Activated CD4-positive, alpha-beta T cell treated with anti-CD3 and anti-CD28 coated beads, Interleukin-2, amount 50 U/mL, for 24 hours (primary cell): ENCODE results near the gene ITGBL1.
A peak's percentile ranks its signal among the peaks of the same experiment; 100 is the strongest.
"Not testable (repeated sequence)": the region's sequence is repeated elsewhere in the genome, so short reads cannot be mapped to it uniquely, and the experiment has no call there.

Experiments
- DNase-seq, 2 donors: peaks; one replicate each; pipeline ENCODE4 v3.0.0-alpha.2; 2020; ENCODE audit warnings: low read depth in 1 of 2, low spot score in 1 of 2

The ITGBL1 gene

DNA sequence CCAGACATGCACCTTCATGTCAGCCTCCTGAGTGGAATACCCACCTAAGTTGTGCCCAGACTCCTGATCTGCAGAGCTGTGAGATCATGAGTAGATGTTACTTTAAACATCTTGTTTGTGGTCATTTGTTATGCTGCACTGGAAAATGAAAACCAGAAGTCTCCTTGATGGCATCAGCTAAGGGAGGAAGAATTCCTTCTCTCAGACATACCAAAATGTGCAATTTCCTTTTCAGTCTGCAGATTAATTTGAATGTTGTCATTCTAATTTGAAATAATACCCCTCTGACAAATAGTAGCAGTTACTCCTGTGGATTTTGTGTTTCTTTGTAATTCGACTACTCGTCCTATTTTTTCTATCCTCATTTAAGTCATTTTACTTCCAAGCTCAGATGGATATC lies 59.3 kb downstream of the ITGBL1 start:
- DNase-seq = no peak

DNA sequence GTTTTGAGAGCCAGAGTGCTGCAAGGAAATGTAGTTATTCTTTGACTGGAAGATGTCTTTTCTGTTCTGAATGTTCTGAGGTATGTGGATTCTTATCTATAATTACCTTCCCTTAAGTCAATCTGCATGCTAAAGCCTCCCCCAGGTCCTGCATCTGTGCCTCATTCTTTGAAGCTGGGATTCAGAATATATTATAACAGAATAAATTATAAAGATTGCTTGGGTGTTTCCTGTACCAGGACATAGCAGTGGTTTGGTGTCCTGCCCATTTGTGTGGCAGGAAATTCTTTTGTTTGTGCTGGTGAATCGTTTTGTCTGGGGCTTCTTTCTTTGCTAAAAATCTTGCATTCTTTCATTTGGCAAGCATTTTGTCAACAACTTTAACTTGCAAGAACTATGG lies 60.2 kb downstream of the ITGBL1 start:
- DNase-seq = no peak

DNA sequence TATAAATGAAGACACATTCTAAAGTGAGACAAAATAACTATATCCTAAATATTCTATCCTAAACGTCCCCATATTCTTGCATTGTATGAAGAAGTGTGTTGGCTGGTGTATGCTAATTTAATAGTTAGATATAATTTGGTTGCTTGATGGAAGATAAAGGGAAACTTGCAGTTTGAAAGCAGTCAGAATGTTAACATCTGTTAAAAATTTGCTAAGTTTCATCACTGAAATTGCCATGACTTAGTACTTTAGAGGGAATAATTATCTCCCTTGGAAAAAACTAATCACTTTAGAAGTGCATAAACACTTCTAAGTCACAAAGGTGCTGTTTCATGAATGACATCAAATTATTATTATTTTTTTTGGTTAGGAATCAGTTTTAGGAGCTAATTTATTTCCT lies 61.6 kb downstream of the ITGBL1 start:
- no peak for DNase-seq

DNA sequence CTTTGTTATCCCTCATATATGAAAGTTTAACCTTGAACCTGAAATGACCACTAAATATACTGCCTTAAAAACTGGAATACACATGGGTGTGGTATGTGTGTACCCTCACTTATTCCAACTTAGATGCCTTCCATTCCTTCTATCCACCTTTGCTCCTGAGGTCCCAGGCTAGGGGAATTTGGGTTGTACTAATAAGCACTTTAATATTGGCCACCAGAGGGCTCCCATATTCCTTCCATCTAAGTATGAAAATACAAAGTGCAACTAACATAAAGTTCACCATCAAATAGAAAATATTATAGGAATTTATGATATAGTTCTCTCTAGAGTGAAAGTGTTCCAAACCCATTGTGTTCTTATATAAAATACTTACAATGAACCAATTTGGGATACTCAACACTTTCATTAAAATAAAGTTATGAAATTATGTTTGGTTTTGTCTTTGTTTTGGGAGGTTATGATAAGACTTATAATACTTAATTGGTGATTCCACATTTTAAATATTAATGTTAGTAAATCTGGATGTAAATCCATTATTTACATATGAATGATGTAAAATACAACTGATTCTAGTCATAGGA lies 62.3 kb downstream of the ITGBL1 start:
- peak in 1 of 2 donors; percentile 10 for DNase-seq

DNA sequence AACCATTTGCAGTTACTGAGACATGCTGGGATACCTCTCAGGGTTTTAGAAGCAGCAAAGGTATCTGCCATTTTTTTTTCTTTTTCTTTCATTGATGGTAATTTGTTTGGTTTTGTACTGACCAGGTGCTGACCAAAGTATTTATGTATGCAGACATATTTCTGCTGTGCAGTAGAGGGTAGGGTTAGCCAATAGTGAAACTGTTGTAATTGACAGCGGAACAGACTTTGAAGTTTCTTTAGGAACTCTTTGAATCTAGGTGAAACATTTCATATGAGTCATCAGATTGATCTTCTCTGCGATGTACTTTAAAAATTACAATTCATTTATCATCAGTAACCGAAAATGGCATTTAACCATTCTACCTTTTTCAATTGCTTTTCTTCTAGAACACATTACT lies 63.0 kb downstream of the ITGBL1 start:
- DNase-seq = no peak

DNA sequence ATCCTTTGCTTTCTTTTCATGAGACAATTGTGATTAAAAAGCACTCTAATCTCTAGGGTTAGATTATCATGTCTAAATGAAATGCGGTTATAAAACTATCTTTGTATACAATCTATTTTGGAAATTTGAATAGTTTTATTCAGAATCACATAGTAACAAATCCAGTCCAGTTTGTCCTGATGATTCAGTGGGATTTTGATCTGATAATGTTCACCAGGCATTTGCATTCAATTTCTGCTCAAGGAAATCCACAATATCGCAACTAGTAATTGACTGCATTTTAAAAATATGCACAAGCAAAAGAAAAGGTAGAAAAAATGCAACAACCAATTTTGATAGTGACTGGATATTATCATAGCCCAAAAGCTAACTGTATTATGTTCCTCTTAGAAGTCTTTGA lies 63.8 kb downstream of the ITGBL1 start:
- no peak for DNase-seq

DNA sequence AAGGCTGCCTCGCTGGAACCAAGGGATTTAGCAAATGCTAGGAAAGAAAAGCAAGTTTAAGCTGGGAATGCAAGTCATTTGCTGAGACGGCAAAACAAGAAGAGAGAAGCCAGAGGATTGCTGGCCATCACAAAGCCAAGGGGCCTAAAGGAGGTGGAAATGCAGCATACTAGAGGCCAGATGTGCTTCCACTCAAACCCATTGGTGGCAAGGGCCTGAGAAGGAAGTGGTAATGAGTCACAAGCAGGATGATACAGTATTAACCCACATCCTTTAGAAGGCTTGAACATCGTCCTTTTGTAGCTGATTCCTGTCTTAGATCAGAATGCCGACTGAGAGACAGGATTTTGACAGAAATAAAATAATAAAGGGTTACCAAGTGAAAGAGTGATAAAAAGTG lies 68.2 kb downstream of the ITGBL1 start:
- no peak for DNase-seq

DNA sequence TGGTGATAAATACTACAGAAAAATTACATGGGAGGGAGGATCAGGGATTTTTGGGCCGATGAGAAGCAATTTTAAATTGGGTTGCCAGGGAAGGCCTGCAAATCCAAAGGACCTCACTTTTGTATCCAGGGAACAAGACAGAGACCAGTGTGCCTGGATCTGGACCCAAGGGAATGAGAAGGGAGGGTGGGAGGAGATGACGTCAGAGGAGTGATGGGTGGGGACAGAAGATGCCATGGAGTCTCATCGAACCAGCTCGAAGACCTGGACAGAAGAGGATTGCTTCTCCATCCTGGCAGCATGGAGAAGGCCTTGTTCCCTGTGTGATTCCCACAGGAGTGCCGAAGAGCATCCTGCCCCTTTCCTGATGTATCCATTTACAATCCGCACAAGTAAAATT lies 68.9 kb downstream of the ITGBL1 start:
- no peak for DNase-seq

DNA sequence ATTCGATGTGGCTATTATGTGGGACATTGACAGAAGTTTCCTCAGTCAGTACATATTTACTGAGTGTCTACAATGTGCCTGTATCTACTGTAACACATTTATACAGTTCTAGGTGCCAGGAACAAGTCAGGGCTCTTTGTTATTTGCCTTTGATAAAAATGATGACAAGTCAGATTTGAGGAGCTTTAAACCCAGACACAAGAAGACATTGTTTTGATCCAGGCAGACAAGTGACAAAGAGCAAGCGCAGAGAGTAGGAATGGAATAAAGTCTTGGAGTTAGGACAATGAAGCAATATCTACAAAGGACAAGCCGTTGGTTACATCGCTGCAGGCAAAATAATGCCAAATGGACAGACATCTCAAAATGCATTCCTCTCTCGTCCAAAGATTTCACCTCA lies 70.1 kb downstream of the ITGBL1 start:
- DNase-seq = no peak

DNA sequence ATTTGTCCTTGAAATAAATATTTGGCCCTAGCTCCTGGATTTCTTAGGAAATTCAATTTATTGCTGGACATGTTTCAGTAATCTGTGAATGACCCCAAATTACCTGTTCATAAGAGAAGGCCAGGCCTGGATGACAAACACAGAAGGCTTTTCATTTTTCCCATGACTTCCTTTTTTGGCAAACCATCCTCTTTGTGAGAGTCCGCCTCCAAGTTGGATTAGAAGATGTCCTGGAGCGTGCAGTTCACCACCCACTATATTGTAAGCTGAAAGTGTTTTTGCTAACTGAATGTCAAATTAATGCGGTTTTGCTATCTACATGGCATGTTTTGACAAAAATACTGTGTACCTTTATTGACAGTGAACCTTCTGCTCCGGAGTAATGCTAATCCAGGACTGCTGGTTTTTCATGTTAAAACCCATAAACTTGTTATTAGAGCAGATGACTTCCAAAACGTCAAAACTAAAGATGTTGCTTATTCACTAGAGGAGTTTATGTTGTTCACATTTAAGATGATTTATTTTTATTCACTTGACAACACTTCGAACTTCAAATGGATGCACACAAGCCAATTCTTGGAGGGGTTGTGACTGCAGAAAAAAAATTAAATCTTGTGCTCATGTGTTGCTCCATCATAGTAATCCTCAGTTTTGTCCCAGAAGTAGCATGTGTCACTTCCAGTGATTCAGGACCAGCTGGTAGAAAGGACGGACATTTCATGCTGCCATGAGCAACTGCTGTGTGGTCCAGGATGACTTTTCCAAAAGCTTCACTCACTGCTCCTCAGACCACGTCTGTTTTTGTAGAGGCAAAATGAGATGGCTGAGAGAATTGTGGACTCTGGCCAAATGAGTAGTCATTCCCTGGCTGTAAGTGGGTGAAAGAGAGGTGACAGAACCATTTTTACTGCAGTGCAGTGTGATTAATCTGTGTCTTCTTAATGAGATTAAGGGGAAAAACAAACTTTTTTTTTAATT lies 71.0 kb downstream of the ITGBL1 start:
- no peak for DNase-seq

DNA sequence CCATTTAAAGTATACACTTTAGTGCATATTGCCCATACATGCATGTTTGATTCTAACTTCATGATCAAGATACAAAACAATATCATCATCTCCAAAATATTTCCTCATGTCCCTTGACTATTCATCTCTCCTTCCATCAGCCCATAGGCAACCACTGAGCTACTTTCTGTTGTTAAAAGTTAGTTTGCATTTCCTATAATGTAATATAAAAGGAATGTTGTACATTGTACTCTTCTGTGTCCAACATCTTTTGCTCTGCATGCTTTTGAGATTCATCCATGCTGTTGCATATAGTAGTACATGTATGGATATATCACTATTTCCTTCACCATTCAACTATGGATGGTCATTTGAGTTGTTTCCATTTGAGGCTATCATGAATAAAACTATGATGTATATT lies 74.7 kb downstream of the ITGBL1 start:
- no peak for DNase-seq

DNA sequence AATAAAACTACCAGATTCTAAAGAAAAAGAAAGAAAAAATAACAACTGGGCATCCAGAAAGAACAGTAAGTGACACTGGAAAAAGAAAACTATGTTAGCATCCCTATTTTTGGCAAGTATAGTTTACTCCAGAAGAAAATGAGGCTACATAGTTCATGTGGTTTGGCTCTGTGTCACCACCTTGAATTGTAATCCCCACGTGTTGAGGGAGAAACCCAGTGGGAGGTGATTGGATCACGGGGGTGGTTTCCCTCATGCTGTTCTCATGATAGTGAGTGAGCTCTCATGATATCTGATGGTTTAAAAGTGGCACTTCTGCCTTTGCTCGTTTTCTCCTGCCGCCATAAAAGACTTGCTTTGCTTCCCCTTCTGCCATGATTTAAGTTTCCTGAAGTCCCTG lies 76.9 kb downstream of the ITGBL1 start:
- peak in 1 of 2 donors; percentile 2 for DNase-seq

DNA sequence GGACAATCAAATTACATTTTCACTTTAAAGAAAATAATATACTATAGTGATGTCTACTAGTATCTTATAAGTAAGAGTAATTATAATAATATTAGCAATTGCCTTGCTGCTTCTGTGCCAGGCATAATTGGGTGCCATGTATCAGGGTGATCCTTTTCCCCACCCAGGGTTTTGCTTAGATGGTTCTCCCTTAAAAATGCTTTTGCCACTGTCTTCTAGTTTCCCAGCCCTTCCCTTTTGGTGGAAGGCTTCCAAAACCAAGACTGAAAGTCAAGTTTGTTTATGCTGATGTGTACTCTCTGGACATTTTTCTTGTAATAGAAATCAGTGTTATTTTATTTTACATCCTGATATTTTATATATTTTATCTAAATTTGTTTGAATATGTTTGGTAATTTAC lies 77.8 kb downstream of the ITGBL1 start:
- no peak for DNase-seq

DNA sequence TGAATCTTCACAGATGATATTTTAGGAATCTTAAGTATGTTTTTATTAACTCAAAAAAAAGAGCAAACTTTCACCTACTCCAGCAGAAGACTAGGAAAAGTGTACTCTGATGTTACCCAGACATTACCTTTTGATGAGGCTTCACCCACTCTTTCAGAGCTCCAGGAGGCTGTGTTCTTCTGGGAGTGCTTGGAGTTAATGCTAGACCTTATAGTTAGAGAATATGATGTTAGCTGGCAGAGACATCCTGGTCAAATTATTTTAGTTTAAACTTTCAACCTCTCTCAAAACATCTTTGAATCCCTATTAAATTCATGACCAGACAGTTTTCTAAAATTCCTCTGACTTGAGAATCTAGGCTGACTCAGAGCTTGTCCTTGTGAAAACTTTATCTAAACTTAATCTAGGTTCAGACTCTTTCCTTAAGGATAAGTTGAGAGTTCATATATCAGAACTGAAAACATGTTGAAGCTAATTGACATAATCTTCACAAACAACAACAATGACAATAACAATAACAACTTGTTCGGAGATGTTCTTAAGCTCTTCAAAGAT lies 82.8 kb downstream of the ITGBL1 start:
- no peak for DNase-seq

DNA sequence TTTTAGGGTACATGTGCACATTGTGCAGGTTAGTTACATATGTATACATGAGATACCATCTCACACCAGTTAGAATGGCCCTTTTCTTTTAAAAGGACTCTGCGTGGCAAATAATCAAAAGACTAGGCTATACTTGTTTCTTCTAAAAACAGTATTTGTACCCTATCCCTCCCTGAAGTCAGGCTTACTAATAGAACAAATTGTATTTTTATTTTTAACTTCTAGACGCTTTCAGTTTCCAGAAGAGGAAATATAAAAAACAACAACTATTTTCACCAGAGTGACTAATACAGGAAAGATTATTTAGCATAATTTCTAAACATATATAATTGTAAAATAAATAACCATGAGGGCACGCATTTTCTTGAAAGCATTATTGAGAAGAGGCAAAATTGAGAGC lies 83.6 kb downstream of the ITGBL1 start:
- no peak for DNase-seq

DNA sequence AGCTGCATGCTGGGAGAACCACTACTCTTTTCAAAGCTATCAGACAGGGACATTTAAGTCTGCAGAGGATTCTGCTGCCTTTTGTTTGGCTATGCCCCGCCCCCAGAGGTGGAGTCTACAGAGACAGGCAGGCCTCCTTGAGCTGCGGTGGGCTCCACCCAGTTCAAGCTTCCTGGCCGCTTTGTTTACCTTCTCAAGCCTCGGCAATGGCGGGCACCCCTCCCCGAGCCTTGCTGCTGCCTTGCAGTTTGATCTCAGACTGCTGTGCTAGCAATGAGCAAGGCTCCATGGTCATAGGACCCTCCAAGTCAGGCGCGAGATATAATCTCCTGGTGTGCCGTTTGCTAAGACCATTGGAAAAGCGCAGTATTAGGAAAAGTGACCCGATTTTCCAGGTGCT lies 92.1 kb downstream of the ITGBL1 start:
- not testable (repeated sequence) for DNase-seq

DNA sequence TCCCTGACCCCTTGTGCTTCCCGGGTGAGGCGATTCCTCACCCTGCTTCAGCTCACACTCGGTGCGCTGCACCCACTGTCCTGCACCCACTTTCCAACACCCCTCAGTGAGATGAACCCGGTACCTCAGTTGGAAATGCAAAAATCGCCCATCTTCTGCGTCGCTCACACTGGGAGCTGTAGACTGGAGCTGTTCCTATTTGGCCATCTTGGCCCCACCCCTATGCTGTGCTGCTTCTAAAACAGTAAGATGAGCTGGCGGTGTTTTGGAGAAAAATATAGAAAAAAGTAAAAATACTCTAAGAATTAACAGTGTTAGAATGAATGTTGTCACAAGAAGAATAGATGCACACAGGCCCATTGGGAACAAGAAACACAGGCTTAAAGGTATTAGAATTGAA lies 92.5 kb downstream of the ITGBL1 start:
- DNase-seq = no peak

DNA sequence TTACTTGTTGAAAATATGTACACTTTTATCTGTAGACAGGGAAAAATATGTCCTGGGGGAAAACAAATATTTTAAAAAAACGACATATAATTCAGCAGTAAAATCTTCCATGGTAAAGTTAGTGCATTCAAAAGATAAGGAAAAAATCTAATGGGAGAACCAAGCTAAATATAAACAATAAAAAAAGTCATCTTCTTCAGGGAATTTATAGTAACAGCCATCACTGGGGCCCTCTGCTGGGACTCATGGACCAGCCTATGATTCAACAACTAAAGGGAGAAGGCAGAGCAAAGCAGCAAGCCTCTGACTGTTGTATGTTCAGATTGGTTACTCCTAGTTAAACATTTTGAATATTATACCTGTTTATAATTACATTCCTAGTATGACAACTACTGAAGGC lies 93.0 kb downstream of the ITGBL1 start:
- DNase-seq = no peak

DNA sequence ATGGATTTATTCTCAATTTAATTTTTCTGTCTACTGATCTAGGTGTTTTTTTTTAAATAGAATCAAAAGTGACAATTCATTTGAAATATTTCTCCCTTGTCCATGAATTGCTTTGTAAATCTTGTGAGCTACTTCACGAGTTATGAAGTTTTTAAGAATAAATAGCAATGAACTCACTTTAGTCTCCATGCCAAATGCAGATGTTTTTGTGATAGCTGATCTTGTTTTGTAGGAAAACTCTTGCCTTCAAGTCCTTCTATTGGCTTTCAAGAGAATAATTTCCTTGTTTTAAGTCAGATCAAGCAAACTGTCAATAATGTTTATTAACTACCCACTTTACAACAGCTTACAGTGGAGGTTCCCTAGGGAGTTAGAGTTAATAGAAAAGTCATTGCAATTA lies 99.8 kb downstream of the ITGBL1 start:
- no peak for DNase-seq

DNA sequence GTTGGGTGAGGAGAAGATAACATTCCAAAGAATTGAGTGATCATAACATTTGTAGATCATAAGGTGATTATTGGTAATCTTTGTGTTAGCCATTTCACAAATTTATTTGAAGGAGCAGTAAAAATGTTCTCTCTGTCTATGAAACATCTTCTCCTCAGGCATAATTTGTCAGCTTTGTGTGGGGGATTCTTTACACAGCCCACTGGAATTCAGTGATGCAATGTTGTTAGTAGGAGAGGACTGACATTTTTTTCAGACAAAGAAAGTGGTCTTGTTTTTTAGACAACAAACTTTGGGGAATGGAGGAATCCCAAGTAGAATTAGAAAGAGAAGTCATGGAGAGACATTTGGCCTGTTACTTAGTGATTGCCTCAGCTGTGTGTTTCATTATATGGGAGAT lies 100.3 kb downstream of the ITGBL1 start:
- DNase-seq = no peak

DNA sequence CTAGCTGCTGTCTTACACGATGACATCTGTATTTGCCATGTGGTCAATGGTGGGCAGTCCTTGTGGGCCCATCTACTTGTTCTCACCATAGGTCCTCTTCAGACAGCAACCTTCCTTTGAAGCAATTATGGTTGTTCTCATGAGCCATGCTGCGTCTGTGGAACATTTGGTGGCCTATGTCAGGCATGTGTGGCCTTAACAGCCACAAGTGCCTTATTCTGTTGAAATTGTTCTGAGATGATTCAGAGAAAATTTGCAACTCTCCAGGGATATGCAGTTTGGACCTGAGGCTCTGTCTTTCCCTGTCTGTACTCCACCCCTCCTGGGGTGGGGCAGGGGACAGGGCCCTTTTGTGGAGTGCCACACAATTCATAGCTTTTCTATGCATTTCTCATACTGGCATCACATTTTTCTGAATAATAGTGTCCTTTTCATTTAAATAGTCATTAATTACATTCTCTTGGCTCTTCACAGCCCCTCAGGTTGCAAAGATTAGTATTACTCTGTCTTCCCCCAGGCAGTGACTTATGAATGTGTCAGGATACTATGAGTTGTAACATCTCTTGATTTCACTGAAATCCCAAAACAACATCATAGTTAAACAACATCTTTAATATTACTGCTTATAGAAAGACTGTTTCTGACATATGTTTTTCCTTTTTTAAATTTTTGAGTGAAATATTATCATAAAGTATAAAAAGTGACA lies 102.1 kb downstream of the ITGBL1 start:
- no peak for DNase-seq

DNA sequence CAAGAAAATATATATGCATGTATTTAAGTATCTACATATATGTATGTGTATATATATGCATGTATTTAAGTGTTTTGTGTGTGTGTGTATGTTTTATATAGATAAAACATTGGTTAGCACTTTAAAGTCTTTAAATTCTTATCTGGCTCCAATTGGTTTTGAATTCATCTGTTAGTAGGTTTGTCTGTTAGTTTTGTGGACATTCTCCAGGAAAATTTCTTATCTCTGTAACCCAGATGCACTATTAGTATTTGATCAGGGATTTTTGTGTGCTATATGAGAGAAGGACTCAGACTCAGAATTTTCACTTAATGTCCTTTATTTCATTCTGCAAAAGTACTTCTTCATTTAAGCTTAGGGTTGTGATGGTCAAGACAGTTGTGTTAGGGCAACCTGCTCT lies 103.1 kb downstream of the ITGBL1 start:
- no peak for DNase-seq
